Chondrocyte (in vitro differentiated cells): ENCODE measurements around the gene ATP5F1C. TPM values are rescaled to one million over a fixed set of nuclear protein-coding genes. Genes with fewer than 3 reads are reported as not detected.

Source experiments
- DNase-seq: peaks from one replicate; pipeline ENCODE4 v3.0.0; 2021; ENCODE audit warnings: mixed read lengths, low spot score
- H3K27ac Mint-ChIP-seq: one replicate; pipeline ENCODE4 v1.8.0; 2021; ENCODE audit warnings: mild to moderate bottlenecking, moderate library complexity, mixed read lengths; ENCODE audit not compliant: unreplicated experiment
- H3K27me3 Mint-ChIP-seq: 2 replicates; pipeline ENCODE4 v1.8.0; 2021; ENCODE audit warnings: low read depth, mixed read lengths
- H3K36me3 Mint-ChIP-seq: 2 replicates; pipeline ENCODE4 v1.8.0; 2021; ENCODE audit warnings: low read depth, mixed read lengths
- H3K4me1 Mint-ChIP-seq: 2 replicates; pipeline ENCODE4 v1.8.0; 2021; ENCODE audit warnings: low read depth, mild to moderate bottlenecking, mixed read lengths
- H3K4me3 Mint-ChIP-seq: one replicate; pipeline ENCODE4 v1.8.0; 2021; ENCODE audit warnings: mild to moderate bottlenecking, moderate library complexity, mixed read lengths; ENCODE audit not compliant: unreplicated experiment
- H3K9me3 Mint-ChIP-seq: 2 replicates; pipeline ENCODE4 v1.8.0; 2021; ENCODE audit warnings: low read depth, mixed read lengths
- CTCF ChIP-seq: fragments of 200-600 bp; sonication (generic); IDR thresholded peaks from 2 replicates; pipeline ENCODE4 v1.5.0; 2021; ENCODE audit warnings: antibody characterized with exemption, mild to moderate bottlenecking, moderate library complexity
- total RNA-seq: library from RNA; stranded (reverse); gene quantifications from 3 replicates; pipeline ENCODE4 v1.2.1, GENCODE V29; 2021

Gene ATP5F1C
- total RNA-seq, 1 donor from 2014 or later, result 136 TPM

- no peaks in the 10 kb centered on the region for H3K9me3 Mint-ChIP-seq
Observed at GRCh38 chr10:7829289-7829834, 41.4 kb downstream of the ATP5F1C start.

GRCh38 chr10:7832060-7832459, 44.1 kb downstream of the ATP5F1C start:
- H3K4me1 Mint-ChIP-seq, result peaks cover 19% of the 10 kb centered on the region
- H3K4me3 Mint-ChIP-seq, result no peak overlapping the region
- DNase-seq, result no peak
- peak overlapping the region; percentile 19 for H3K27ac Mint-ChIP-seq
- H3K36me3 Mint-ChIP-seq, result peaks cover 6% of the 10 kb centered on the region
- H3K27me3 Mint-ChIP-seq, result no peaks in the 10 kb centered on the region
- no peak for TF ChIP-seq CTCF
- no peaks in the 10 kb centered on the region for H3K9me3 Mint-ChIP-seq

More at GRCh38 chr10:7829289-7829834, 41.4 kb downstream of the ATP5F1C start:
- Mint-ChIP-seq H3K4me1 (peaks cover 23% of the 10 kb centered on the region), H3K36me3 (peaks cover 11% of the 10 kb centered on the region), H3K27me3 (no peaks in the 10 kb centered on the region), H3K27ac (no peak overlapping the region), H3K4me3 (no peak overlapping the region)
- no peak for DNase-seq
- TF ChIP-seq CTCF, result no peak

- Mint-ChIP-seq H3K36me3 (peaks cover 4% of the 10 kb centered on the region), H3K4me3 (no peak overlapping the region)
- no peak for DNase-seq
Observed at GRCh38 chr10:7833210-7833609, 45.2 kb downstream of the ATP5F1C start.

GRCh38 chr10:7834262-7834661, 46.3 kb downstream of the ATP5F1C start:
- Mint-ChIP-seq H3K4me1 (peaks cover 16% of the 10 kb centered on the region), H3K27ac (no peak overlapping the region), H3K36me3 (peaks cover 3% of the 10 kb centered on the region), H3K9me3 (no peaks in the 10 kb centered on the region), H3K4me3 (no peak overlapping the region), H3K27me3 (no peaks in the 10 kb centered on the region)
- no peak for TF ChIP-seq CTCF
- no peak for DNase-seq

More at GRCh38 chr10:7833210-7833609, 45.2 kb downstream of the ATP5F1C start:
- no peak for TF ChIP-seq CTCF
- H3K27me3 Mint-ChIP-seq, result no peaks in the 10 kb centered on the region
- H3K9me3 Mint-ChIP-seq, result no peaks in the 10 kb centered on the region
- H3K4me1 Mint-ChIP-seq, result peaks cover 16% of the 10 kb centered on the region
- no peak overlapping the region for H3K27ac Mint-ChIP-seq

- Mint-ChIP-seq H3K9me3 (no peaks in the 10 kb centered on the region), H3K4me1 (peaks cover 10% of the 10 kb centered on the region), H3K27me3 (no peaks in the 10 kb centered on the region), H3K36me3 (peaks cover 2% of the 10 kb centered on the region), H3K27ac (no peak overlapping the region), H3K4me3 (no peak overlapping the region)
- no peak for TF ChIP-seq CTCF
- DNase-seq, result no peak
Observed at GRCh38 chr10:7836571-7836970, 48.6 kb downstream of the ATP5F1C start.
